K562 (cell line): ENCODE measurements around the gene IGDCC3. TPM values are rescaled to one million over a fixed set of nuclear protein-coding genes. Genes with fewer than 3 reads are reported as not detected.

Source experiments
- ATAC-seq: fragments of 200-7000 bp; cut with Tn5 transposase; 3 replicates; pipeline ENCODE4 v1.9.1; 2020; ENCODE audit warnings: moderate library complexity
- BruUV-seq: library from RNA; stranded (reverse); fragments of 400-500 nt; replicated peaks from 2 replicates; lab custom pipeline; 2021; lab: Mats Ljungman, UMichigan
- CTCF ChIA-PET: fragments of 300-600 bp; formaldehyde crosslinking; extraction: SDS; loops from one replicate; lab custom pipeline; 2021; ENCODE audit warnings: low intra/inter-chr PET ratio; lab: Yijun Ruan, JAX
- POLR2A ChIA-PET: fragments of 300-600, 350-650 bp; sonication (Branson Sonifier 250); formaldehyde crosslinking; extraction: SDS; loops from one replicate; lab custom pipeline; 2021; ENCODE audit warnings: antibody characterized with exemption, inconsistent platforms; lab: Yijun Ruan, JAX
- DNase-seq, 4 experiments: peaks; one replicate each; pipeline versions ENCODE4 v3.0.0 to v3.0.0-alpha.2; 2011 to 2018; ENCODE audit warnings: low spot score in 3 of 4, mixed read lengths in 3 of 4; ENCODE audit errors: extremely low read depth in 1 of 4
- FAIRE-seq: peaks from 2 replicates; lab custom pipeline; 2011; peaks lifted over from hg19 to GRCh38; lab: Jason Lieb, UNC
- H2AFZ ChIP-seq: 2 replicates; pipeline ENCODE4 v1.6.0; 2011; ENCODE audit warnings: low read depth, low read length, control low read depth, inconsistent platforms
- H3K27ac ChIP-seq: fragments of 200-600 bp; 3 replicates; pipeline ENCODE4 v1.8.0; 2011; ENCODE audit warnings: low read depth, mild to moderate bottlenecking, control low read depth, inconsistent platforms, low read length, moderate library complexity, mixed read lengths; ENCODE audit errors: extremely low read depth
- H3K27me3 ChIP-seq, 2 experiments: fragments of 300-600 bp in 1 of 2; 2 replicates in 1 of 2; 3 replicates in 1 of 2; pipeline versions ENCODE4 v1.6.0 to v1.8.0; 2011; ENCODE audit warnings: inconsistent platforms in 2 of 2, low read length in 2 of 2, mild to moderate bottlenecking in 1 of 2, mixed read lengths in 1 of 2, moderate library complexity in 1 of 2; ENCODE audit not compliant: control insufficient read depth in 2 of 2, insufficient read depth in 2 of 2
- H3K36me3 ChIP-seq: fragments of 300-600 bp; 3 replicates; pipeline ENCODE4 v1.8.0; 2011; ENCODE audit warnings: mild to moderate bottlenecking, low read length, inconsistent platforms; ENCODE audit not compliant: control insufficient read depth, insufficient read depth
- H3K4me1 ChIP-seq, 2 experiments: fragments of 200-600 bp in 1 of 2; replicated peaks in 1 of 2; 2 replicates in 1 of 2; 3 replicates in 1 of 2; pipeline versions ENCODE4 v1.5.1 to v1.8.0; 2011; ENCODE audit warnings: inconsistent platforms in 2 of 2, low read length in 2 of 2, mild to moderate bottlenecking in 1 of 2, mixed read lengths in 1 of 2, moderate library complexity in 1 of 2; ENCODE audit not compliant: control insufficient read depth in 2 of 2, insufficient read depth in 2 of 2
- H3K4me2 ChIP-seq: 2 replicates; pipeline ENCODE4 v1.6.1; 2011; ENCODE audit warnings: low read length, control low read depth, inconsistent platforms, mixed read lengths; ENCODE audit not compliant: insufficient read depth
- H3K4me3 ChIP-seq: fragments of 200-600 bp; sonication (generic), shearing (Covaris generic); 2 replicates; pipeline ENCODE4 v1.5.1; 2016; ENCODE audit warnings: control low read depth, inconsistent platforms
- H3K79me2 ChIP-seq: fragments of 200-600 bp; 3 replicates; pipeline ENCODE4 v1.8.0; 2011; ENCODE audit warnings: low read length, inconsistent platforms; ENCODE audit not compliant: control insufficient read depth, insufficient read depth
- H3K9ac ChIP-seq, 2 experiments: 2 replicates each; pipeline versions ENCODE4 v1.6.0 to v1.6.1; 2011; ENCODE audit warnings: low read depth in 2 of 2, low read length in 2 of 2, control low read depth in 1 of 2, inconsistent platforms in 1 of 2, mild to moderate bottlenecking in 1 of 2, mixed read lengths in 1 of 2; ENCODE audit not compliant: insufficient read depth in 1 of 2
- H3K9me1 ChIP-seq: one replicate; pipeline ENCODE4 v1.6.0; 2011; ENCODE audit warnings: inconsistent platforms, mild to moderate bottlenecking, low read length, moderate library complexity; ENCODE audit not compliant: control insufficient read depth, insufficient read depth
- H3K9me3 ChIP-seq: replicated peaks from 2 replicates; pipeline ENCODE4 v1.5.1; 2011; ENCODE audit warnings: low read depth, low read length, inconsistent platforms; ENCODE audit not compliant: control insufficient read depth, insufficient read depth
- H4K20me1 ChIP-seq: replicated peaks from 2 replicates; pipeline ENCODE4 v1.6.1; 2011; ENCODE audit warnings: low read length, inconsistent platforms, mixed read lengths; ENCODE audit not compliant: control insufficient read depth, insufficient read depth
- CBFB ChIP-seq: sonication (generic); formaldehyde crosslinking; IDR thresholded peaks from 2 replicates; pipeline ENCODE4 v1.4.0; 2020; ENCODE audit warnings: mild to moderate bottlenecking, missing genetic modification reagents
- CTBP1 ChIP-seq: fragments of 450-650 bp; IDR thresholded peaks from 2 replicates; pipeline ENCODE4 v1.6.1; 2016; ENCODE audit warnings: borderline replicate concordance
- DDX20 ChIP-seq: fragments of 450-650 bp; IDR thresholded peaks from 2 replicates; pipeline ENCODE4 v1.6.1; 2016; ENCODE audit warnings: missing genetic modification characterization, low read depth, mild to moderate bottlenecking, missing compliant biosample characterization, moderate library complexity
- HLTF ChIP-seq: fragments of 450-650 bp; IDR thresholded peaks from 2 replicates; pipeline ENCODE4 v1.6.1; 2016
- JUND ChIP-seq, 2 experiments: IDR thresholded peaks; 2 replicates in 1 of 2; 3 replicates in 1 of 2; pipeline ENCODE4 v1.6.1; 2011; ENCODE audit warnings: borderline replicate concordance in 2 of 2, low read depth in 2 of 2, low read length in 2 of 2, improper control_type of control experiment in 1 of 2, missing biosample characterization in 1 of 2, missing genetic modification characterization in 1 of 2, missing genetic modification reagents in 1 of 2
- KAT7 ChIP-seq: sonication (generic); formaldehyde crosslinking; IDR thresholded peaks from 2 replicates; pipeline ENCODE4 v1.8.0; 2022; ENCODE audit warnings: missing genetic modification reagents, mild to moderate bottlenecking, borderline replicate concordance
- LCOR ChIP-seq: sonication (generic); formaldehyde crosslinking; IDR thresholded peaks from 2 replicates; pipeline ENCODE4 v1.8.0; 2022; ENCODE audit warnings: mild to moderate bottlenecking, missing genetic modification reagents
- ZNF212 ChIP-seq: fragments of 450-650 bp; formaldehyde crosslinking; IDR thresholded peaks from 2 replicates; pipeline ENCODE4 v1.4.0; 2020; ENCODE audit warnings: mild to moderate bottlenecking
- ZNF436 ChIP-seq: fragments of 250-450, 450-650 bp; sonication (Bioruptor Pico); formaldehyde crosslinking; IDR thresholded peaks from 2 replicates; pipeline ENCODE4 v1.7.0; 2020; ENCODE audit warnings: mild to moderate bottlenecking
- WGBS: fragments of 100-300 bp; shearing (Covaris generic); methylation state at CpG from one replicate; pipeline ENCODE4 v1.1.6; 2016; ENCODE audit warnings: low coverage, mixed read lengths; ENCODE audit not compliant: insufficient coverage; ENCODE audit errors: missing lambda C conversion rate; 5-methylcytosine and 5-hydroxymethylcytosine counted together
- in situ Hi-C: fragments of 300-500 bp; cut with MboI; formaldehyde crosslinking; loops from 4 replicates; pipeline ENCODE4 v1.15.0; 2018; ENCODE audit warnings: inconsistent platforms, mixed read lengths
- intact Hi-C: fragments of 100-400 bp; cut with micrococcal nuclease; formaldehyde crosslinking; loops from 2 replicates; pipeline ENCODE4 v1.14.2; 2022
- polyA plus RNA-seq, 8 experiments: library from polyadenylated mRNA; depleted of rRNA in 4 of 8; stranded (reverse) in 5 of 8; unstranded in 3 of 8; fragments of >200 nt; fragmentation: Nextera tagmentation in 2 of 8; fragmentation: Illumina TruSeq in 1 of 8; extraction: Ambion mirVana in 2 of 8; extraction: Trizol in 1 of 8; gene quantifications; 2 replicates each; pipeline versions ENCODE4 v1.2.1 to v1.2.3, GENCODE V29; 2011 to 2014; ENCODE audit warnings: inconsistent platforms in 1 of 8, missing spikeins in 1 of 8
- total RNA-seq, 7 experiments: library from RNA; depleted of rRNA in 6 of 7; stranded (reverse); fragments of >200 nt in 6 of 7; fragmentation: Illumina TruSeq in 2 of 7; extraction: Trizol in 2 of 7; gene quantifications; 2 replicates each; pipeline versions ENCODE4 v1.2.1 to v1.2.3, GENCODE V29; 2011 to 2021; ENCODE audit warnings: low replicate concordance in 1 of 7
- TF ChIP-seq, protein P1 (sequence below): fragments of 200-800 bp; sonication (Bioruptor generic); IDR thresholded peaks from 2 replicates; pipeline ENCODE4 v1.6.1; 2017; ENCODE audit warnings: missing genetic modification characterization, missing compliant biosample characterization

Gene IGDCC3
- total and polyA plus RNA-seq, 9 of the 15 experiments (the other 6 are each of a cell fraction or from before 2014, with no cell fraction given), result not detected

- WGBS, result 26% methylated on average over 10 of the region's 10 CpGs
- intact Hi-C loops, result loop anchor here (10.0 kb wide), 1 partner anchor 168 kb away; no protein-coding TSS in a partner anchor
Observed at GRCh38 chr15:65406424-65407000, 28.7 kb upstream of the IGDCC3 start.

More at GRCh38 chr15:65406424-65407000, 28.7 kb upstream of the IGDCC3 start:
- H3K9me1 ChIP-seq, result no peaks in the 10 kb centered on the region
- TF ChIP-seq DDX20 (no peak), LCOR (CRISPR knock-in tag) (no peak), CTBP1 (no peak), ZNF212 (CRISPR knock-in tag) (no peak), JUND (IDR thresholded peaks at IDR 0.05; ENCODE audit: borderline replicate concordance, low read depth, low read length) (no peak), JUND (tag; IDR thresholded peaks at IDR 0.05; ENCODE audit: borderline replicate concordance, low read depth, low read length) (no peak), ZNF436 (CRISPR knock-in tag) (no peak), KAT7 (CRISPR knock-in tag) (no peak), HLTF (no peak), CBFB (CRISPR knock-in tag) (no peak)
- TF ChIP-seq, protein P1, sequence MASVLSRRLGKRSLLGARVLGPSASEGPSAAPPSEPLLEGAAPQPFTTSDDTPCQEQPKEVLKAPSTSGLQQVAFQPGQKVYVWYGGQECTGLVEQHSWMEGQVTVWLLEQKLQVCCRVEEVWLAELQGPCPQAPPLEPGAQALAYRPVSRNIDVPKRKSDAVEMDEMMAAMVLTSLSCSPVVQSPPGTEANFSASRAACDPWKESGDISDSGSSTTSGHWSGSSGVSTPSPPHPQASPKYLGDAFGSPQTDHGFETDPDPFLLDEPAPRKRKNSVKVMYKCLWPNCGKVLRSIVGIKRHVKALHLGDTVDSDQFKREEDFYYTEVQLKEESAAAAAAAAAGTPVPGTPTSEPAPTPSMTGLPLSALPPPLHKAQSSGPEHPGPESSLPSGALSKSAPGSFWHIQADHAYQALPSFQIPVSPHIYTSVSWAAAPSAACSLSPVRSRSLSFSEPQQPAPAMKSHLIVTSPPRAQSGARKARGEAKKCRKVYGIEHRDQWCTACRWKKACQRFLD, result no peak
- TF ChIP-seq, all 486 proteins: peak for 0
- no peaks in the 10 kb centered on the region for H3K79me2 ChIP-seq
- H2AFZ ChIP-seq, result no peak overlapping the region
- ATAC-seq (no peak), DNase-seq (no peak), FAIRE-seq (no peak)
- in situ Hi-C loops, result no loop called here
- H4K20me1 ChIP-seq, result no peaks in the 10 kb centered on the region
- CTCF ChIA-PET, result no interaction called here
- H3K4me3 ChIP-seq, result no peak overlapping the region
- peaks cover 9 to 15% of the 10 kb centered on the region in 2 experiments; a peak in 4 of 5 replicates for H3K4me1 ChIP-seq
- no peak overlapping the region; a peak in 1 of 4 replicates for H3K9ac ChIP-seq
- H3K9me3 ChIP-seq, result no peaks in the 10 kb centered on the region
- H3K36me3 ChIP-seq, result no peaks in the 10 kb centered on the region
- no peak overlapping the region for H3K4me2 ChIP-seq
- no TSS peak for BruUV-seq
- POLR2A ChIA-PET, result interaction anchor here (0.7 to 1.2 kb wide), 3 partner anchors 9 to 22 kb away, joined by 3 to 4 read pairs (median 3); no protein-coding TSS in a partner anchor
- H3K27me3 ChIP-seq, result peaks cover 6 to 47% of the 10 kb centered on the region in 2 experiments; a peak in 3 of 5 replicates
- no peak overlapping the region for H3K27ac ChIP-seq
